HG03354 (cell line): ENCODE measurements around the gene AGBL1.

Experiments used
- ATAC-seq: cut with Tn5 transposase; IDR thresholded peaks from one replicate; pipeline ENCODE4 v1.9.1; 2021; ENCODE audit warnings: mild to moderate bottlenecking; ENCODE audit not compliant: unreplicated experiment, poor library complexity, severe bottlenecking

AGBL1 gene

GRCh38 chr15:86161250-86161649 lies 81.6 kb downstream of the AGBL1 start:
- ATAC-seq = no peak

- no peak for ATAC-seq
Observed at GRCh38 chr15:86162172-86162591, 82.5 kb downstream of the AGBL1 start.

GRCh38 chr15:86162641-86163040 lies 83.0 kb downstream of the AGBL1 start:
- no peak for ATAC-seq

- no peak for ATAC-seq
Observed at GRCh38 chr15:86163816-86164215, 84.1 kb downstream of the AGBL1 start.

GRCh38 chr15:86164232-86164898 lies 84.7 kb downstream of the AGBL1 start:
- no peak for ATAC-seq

- no peak for ATAC-seq
Observed at GRCh38 chr15:86165265-86166211, 85.9 kb downstream of the AGBL1 start.

GRCh38 chr15:86167841-86168240 lies 88.2 kb downstream of the AGBL1 start:
- no peak for ATAC-seq

GRCh38 chr15:86178845-86179244 lies 99.2 kb downstream of the AGBL1 start:
- ATAC-seq = no peak

GRCh38 chr15:86183596-86184491 lies 104.2 kb downstream of the AGBL1 start:
- no peak for ATAC-seq

GRCh38 chr15:86193716-86194380 lies 114.2 kb downstream of the AGBL1 start:
- ATAC-seq = no peak

- ATAC-seq = no peak
Observed at GRCh38 chr15:86197770-86198169, 118.1 kb downstream of the AGBL1 start.

GRCh38 chr15:86199467-86200145 lies 119.9 kb downstream of the AGBL1 start:
- no peak for ATAC-seq

GRCh38 chr15:86201313-86202008 lies 121.8 kb downstream of the AGBL1 start:
- no peak for ATAC-seq

- peak; percentile 62 for ATAC-seq
Observed at GRCh38 chr15:86203462-86203861, 123.8 kb downstream of the AGBL1 start.

GRCh38 chr15:86205096-86205495 lies 125.4 kb downstream of the AGBL1 start:
- no peak for ATAC-seq

GRCh38 chr15:86213420-86213819 lies 133.7 kb downstream of the AGBL1 start:
- ATAC-seq = no peak

- no peak for ATAC-seq
Observed at GRCh38 chr15:86213888-86214287, 134.2 kb downstream of the AGBL1 start.

GRCh38 chr15:86221119-86221518 lies 141.4 kb downstream of the AGBL1 start:
- no peak for ATAC-seq
